HFFc6 (cell line): ENCODE data around the gene BFSP2. TPM values are rescaled to one million over a fixed set of nuclear protein-coding genes. Genes with fewer than 3 reads are reported as not detected.
A peak's percentile ranks its signal among the peaks of the same experiment; 100 is the strongest.

Source experiments
- DNase-seq: peaks from one replicate; pipeline ENCODE4 v3.0.0-alpha.2; 2018
- H3K27ac Mint-ChIP-seq: 2 replicates; pipeline ENCODE4 v1.8.0; 2020; ENCODE audit warnings: mild to moderate bottlenecking, mixed read lengths
- H3K27me3 Mint-ChIP-seq: 2 replicates; pipeline ENCODE4 v1.8.0; 2021; ENCODE audit warnings: mild to moderate bottlenecking, moderate library complexity, mixed read lengths; ENCODE audit not compliant: insufficient read depth
- H3K36me3 Mint-ChIP-seq: 2 replicates; pipeline ENCODE4 v1.8.0; 2021; ENCODE audit warnings: low read depth, mixed read lengths
- H3K4me1 Mint-ChIP-seq: 2 replicates; pipeline ENCODE4 v1.8.0; 2020; ENCODE audit warnings: low read depth, mixed read lengths
- H3K4me3 Mint-ChIP-seq: 2 replicates; pipeline ENCODE4 v1.8.0; 2020; ENCODE audit warnings: mild to moderate bottlenecking, moderate library complexity, mixed read lengths
- H3K9me3 Mint-ChIP-seq: 2 replicates; pipeline ENCODE4 v1.8.0; 2020; ENCODE audit warnings: mild to moderate bottlenecking, mixed read lengths
- total RNA-seq, 6 experiments: library from RNA; stranded (reverse); fragmentation: NEBNext Ultra II Directional; extraction: Animal tissue kit (Norgen Biotek cat#: 25700); gene quantifications; 2 replicates in 1 of 6; 3 replicates in 5 of 6; pipeline ENCODE4 v1.2.3, GENCODE V29; 2021
- TF ChIP-seq, protein P1 (sequence below): fragments of 200-600 bp; sonication (generic); IDR thresholded peaks from 2 replicates; pipeline ENCODE4 v1.5.0; 2021; ENCODE audit warnings: antibody characterized with exemption, mild to moderate bottlenecking

BFSP2 gene
- total RNA-seq, 6 experiments from 2014 or later, result not detected

- Mint-ChIP-seq H3K9me3 (no peaks in the 10 kb centered on the region), H3K27me3 (peaks cover 12% of the 10 kb centered on the region), H3K36me3 (no peaks in the 10 kb centered on the region), H3K4me3 (no peak overlapping the region), H3K27ac (no peak overlapping the region), H3K4me1 (peaks cover 17% of the 10 kb centered on the region)
- no peak for DNase-seq
- TF ChIP-seq, protein P1, sequence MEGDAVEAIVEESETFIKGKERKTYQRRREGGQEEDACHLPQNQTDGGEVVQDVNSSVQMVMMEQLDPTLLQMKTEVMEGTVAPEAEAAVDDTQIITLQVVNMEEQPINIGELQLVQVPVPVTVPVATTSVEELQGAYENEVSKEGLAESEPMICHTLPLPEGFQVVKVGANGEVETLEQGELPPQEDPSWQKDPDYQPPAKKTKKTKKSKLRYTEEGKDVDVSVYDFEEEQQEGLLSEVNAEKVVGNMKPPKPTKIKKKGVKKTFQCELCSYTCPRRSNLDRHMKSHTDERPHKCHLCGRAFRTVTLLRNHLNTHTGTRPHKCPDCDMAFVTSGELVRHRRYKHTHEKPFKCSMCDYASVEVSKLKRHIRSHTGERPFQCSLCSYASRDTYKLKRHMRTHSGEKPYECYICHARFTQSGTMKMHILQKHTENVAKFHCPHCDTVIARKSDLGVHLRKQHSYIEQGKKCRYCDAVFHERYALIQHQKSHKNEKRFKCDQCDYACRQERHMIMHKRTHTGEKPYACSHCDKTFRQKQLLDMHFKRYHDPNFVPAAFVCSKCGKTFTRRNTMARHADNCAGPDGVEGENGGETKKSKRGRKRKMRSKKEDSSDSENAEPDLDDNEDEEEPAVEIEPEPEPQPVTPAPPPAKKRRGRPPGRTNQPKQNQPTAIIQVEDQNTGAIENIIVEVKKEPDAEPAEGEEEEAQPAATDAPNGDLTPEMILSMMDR, result no peak
Observed at GRCh38 chr3:133457025-133457424, 57.2 kb downstream of the BFSP2 start.

DNA sequence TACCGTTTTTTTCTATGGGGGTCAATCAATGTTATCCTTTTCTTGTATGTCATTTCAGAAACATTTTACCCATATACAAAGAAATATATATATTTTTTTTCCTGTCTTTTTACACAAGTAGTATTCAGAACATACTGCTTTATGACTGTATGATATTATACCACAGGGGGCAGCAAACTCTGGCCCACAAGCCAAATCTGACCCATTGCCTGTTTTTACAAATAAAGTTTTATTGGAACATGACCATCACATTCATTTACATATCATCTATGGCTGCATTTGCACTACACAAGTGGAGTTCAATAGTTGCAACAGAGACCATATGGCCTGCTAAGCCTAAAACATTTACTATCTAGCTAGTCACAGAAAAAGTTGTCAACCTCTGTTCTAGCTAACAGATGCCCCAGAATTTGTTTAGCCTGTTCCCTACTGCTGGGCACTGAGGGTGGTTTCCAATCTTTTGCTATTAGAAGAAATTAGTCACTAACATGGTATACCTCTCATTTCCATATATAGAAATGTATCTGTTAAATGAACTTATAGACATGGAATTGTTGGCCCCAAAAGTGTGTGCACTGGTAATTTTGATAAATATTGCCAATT, 57.7 kb downstream of the BFSP2 start:
- TF ChIP-seq, protein P1, result peak; percentile 72
- Mint-ChIP-seq H3K27me3 (peaks cover 12% of the 10 kb centered on the region), H3K9me3 (no peaks in the 10 kb centered on the region), H3K27ac (no peak overlapping the region), H3K4me3 (no peak overlapping the region), H3K4me1 (peaks cover 11% of the 10 kb centered on the region), H3K36me3 (no peaks in the 10 kb centered on the region)
- no peak for DNase-seq

GRCh38 chr3:133459400-133459799, 59.5 kb downstream of the BFSP2 start:
- no peak overlapping the region for H3K4me3 Mint-ChIP-seq
- DNase-seq, result no peak
- H3K27me3 Mint-ChIP-seq, result peaks cover 10% of the 10 kb centered on the region
- TF ChIP-seq, protein P1, result no peak
- H3K4me1 Mint-ChIP-seq, result no peaks in the 10 kb centered on the region; the same call in 1 of the 2 replicates
- no peaks in the 10 kb centered on the region for H3K36me3 Mint-ChIP-seq
- H3K27ac Mint-ChIP-seq, result no peak overlapping the region
- no peaks in the 10 kb centered on the region for H3K9me3 Mint-ChIP-seq

- Mint-ChIP-seq H3K4me1 (no peaks in the 10 kb centered on the region; the same call in 1 of the 2 replicates), H3K9me3 (no peaks in the 10 kb centered on the region), H3K27me3 (peaks cover 9% of the 10 kb centered on the region), H3K4me3 (no peak overlapping the region), H3K27ac (no peak overlapping the region), H3K36me3 (no peaks in the 10 kb centered on the region)
- DNase-seq, result no peak
- TF ChIP-seq, protein P1, result no peak
Observed at GRCh38 chr3:133460809-133461208, 61.0 kb downstream of the BFSP2 start.

GRCh38 chr3:133461291-133461690, 61.4 kb downstream of the BFSP2 start:
- no peak for DNase-seq
- H3K4me1 Mint-ChIP-seq, result no peaks in the 10 kb centered on the region; the same call in 1 of the 2 replicates
- no peaks in the 10 kb centered on the region for H3K36me3 Mint-ChIP-seq
- H3K4me3 Mint-ChIP-seq, result no peak overlapping the region
- no peaks in the 10 kb centered on the region for H3K9me3 Mint-ChIP-seq
- peaks cover 9% of the 10 kb centered on the region for H3K27me3 Mint-ChIP-seq
- no peak overlapping the region for H3K27ac Mint-ChIP-seq
- TF ChIP-seq, protein P1, result no peak
